ENCODE data around the gene NRDC.

DNA sequence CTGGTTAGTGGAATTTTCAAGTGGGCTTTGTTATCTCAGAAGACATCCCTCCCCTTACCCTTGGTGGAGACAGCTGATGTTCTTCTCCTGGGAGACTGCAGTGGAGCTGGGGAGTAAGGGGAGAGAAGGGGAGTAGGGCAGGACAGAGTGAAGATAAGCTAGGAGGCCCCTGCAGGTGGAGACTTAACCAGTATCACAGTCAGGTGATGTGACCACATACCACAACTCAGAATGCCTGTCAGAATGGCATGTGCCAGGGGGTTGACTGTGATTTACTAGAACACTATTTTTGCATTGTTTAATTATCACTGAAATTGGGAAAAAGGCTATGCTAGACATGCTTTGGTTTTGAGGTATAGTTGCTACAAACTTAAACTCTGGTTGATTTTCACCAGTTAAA is 124.6 kb downstream of the NRDC start:
- TF ChIP-seq, protein P1, sequence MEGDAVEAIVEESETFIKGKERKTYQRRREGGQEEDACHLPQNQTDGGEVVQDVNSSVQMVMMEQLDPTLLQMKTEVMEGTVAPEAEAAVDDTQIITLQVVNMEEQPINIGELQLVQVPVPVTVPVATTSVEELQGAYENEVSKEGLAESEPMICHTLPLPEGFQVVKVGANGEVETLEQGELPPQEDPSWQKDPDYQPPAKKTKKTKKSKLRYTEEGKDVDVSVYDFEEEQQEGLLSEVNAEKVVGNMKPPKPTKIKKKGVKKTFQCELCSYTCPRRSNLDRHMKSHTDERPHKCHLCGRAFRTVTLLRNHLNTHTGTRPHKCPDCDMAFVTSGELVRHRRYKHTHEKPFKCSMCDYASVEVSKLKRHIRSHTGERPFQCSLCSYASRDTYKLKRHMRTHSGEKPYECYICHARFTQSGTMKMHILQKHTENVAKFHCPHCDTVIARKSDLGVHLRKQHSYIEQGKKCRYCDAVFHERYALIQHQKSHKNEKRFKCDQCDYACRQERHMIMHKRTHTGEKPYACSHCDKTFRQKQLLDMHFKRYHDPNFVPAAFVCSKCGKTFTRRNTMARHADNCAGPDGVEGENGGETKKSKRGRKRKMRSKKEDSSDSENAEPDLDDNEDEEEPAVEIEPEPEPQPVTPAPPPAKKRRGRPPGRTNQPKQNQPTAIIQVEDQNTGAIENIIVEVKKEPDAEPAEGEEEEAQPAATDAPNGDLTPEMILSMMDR (IDR thresholded peaks at IDR 0.05) = no peak
- TF ChIP-seq POLR2A (IDR thresholded peaks at IDR 0.05) = no peak

All from esophagus squamous epithelium (tissue), 4 donors.